ENCODE data around the gene ATP2A1.

ATP2A1 gene

DNA sequence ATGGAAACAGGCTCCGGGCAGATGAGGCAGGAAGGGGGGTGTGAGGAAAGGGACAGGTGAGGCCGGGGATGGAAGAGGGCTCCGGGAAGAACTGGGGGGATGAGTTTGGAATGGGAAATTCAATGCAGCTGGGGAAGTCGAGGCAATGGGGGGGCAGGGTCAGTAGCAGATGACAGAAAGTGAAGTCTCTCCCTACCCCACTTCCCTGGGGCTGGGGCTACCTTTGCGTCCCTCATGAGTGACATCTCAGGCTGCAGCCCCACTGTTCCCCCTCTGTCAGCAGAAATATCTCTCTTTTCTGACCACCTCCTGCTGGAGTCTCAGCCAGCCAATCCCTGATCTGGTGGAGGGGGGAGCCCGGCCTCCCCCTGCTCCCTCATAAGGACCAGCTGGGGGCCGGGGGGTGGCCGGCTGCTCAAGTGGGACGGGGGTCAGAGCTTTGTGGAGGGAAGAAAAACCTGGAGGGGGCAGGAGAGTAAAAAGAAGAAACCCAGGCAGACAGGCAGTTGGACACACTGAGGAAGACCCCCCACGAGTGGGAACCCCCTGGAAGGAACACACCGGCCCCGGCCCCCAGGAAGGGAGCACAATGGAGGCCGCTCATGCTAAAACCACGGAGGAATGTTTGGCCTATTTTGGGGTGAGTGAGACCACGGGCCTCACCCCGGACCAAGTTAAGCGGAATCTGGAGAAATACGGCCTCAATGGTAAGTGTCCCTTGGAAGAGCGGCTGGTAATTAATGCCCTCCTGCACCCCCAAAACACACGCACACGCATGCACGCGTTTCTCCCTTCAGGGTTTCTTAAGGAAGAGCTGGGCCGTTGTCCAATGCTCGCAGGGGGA lies at the start of gene ATP2A1:
ATP2A1 (plus strand) TSS at position 406 of the 844 bp plus-strand sequence; CDS start at position 590, 184 bp downstream.
- no peak for DNase-seq

DNA sequence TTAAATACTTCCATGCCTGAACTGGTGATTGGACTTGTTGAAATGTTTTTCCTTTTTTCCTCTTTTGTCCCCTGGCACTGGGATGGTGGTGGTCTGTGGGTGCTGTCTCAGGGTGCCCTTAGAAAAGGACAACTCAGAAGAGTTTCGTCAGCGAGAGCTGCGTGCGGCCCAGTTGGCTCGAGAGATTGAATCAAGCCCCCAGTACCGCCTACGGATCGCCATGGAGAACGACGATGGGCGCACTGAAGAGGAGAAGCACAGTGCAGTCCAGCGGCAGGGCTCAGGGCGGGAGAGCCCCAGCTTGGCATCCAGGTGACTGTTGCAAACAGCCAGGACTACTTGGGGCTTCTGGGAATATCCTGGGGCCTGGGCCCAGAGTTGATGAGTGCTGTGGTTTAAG lies 48.5 kb upstream of the ATP2A1 start:
- DNase-seq = no peak

DNA sequence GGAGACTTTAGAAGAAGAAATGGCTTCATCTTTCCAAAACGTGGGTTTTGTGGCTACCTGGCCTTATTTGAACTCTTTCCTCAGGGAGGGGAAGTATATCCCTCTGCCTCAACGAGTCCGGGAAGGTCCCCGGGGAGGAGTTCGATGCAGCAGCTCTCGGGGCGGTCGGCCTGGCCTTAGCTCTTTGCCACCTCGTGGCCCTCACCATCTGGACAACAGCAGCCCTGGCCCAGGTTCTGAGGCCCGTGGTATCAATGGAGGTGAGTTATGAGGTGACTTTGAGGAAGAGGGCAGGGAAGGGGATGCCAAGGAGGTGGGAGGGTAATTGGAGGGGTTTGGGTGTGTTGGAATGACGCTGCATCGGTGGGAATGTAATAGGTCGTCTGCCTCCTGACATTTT lies 47.8 kb upstream of the ATP2A1 start:
- DNase-seq = no peak

DNA sequence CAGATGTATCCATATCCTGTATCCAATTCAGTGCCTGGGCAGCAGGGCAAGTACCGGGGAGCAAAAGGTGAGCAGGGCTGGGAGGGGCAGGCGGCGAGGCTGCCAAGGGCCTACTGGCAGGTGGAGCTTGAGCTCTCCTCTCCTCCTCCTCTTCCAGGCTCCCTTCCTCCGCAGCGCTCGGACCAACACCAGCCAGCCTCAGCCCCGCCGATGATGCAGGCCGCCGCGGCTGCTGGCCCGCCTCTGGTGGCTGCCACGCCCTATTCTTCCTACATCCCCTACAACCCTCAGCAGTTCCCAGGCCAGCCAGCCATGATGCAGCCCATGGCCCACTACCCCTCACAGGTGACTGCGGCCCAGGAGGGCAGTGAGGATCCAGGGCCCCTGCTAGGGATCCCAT lies 43.9 kb upstream of the ATP2A1 start:
- no peak for DNase-seq

DNA sequence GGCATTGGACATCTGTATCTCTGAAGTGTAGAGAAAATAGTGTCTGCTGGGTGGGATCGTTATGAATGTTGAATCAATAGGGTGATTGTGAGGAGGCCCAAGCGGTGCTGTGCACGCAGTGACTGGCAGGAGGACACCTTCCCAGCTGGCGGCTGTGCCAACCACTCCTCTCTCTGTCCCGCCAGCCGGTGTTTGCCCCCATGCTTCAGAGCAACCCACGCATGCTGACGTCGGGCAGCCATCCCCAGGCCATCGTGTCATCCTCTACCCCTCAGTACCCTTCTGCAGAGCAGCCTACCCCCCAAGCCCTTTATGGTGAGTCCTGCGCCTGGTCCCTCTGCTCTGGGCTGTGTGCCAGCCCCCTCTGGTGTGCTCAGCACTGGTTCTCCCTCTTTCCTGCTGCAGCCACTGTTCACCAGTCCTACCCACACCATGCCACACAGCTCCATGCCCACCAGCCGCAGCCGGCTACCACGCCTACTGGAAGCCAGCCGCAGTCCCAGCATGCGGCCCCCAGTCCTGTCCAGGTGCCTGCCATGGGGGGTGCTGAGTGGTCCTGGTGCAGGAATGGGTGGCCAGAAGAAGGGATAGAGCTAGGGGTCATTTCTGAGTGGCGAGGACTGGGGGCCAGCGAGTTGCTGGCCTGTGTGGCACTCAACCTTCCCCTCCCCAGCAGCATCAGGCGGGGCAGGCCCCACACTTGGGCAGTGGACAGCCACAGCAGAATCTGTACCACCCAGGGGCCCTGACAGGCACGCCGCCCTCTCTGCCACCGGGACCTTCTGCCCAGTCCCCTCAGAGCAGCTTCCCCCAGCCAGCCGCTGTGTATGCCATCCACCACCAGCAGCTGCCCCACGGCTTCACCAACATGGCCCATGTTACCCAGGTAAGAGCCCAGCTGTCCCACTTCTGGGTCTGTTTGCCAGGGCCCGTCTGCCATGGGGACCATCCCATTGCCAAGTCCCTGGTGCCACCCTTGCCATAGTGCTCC lies 43.1 kb upstream of the ATP2A1 start:
- DNase-seq = no peak

DNA sequence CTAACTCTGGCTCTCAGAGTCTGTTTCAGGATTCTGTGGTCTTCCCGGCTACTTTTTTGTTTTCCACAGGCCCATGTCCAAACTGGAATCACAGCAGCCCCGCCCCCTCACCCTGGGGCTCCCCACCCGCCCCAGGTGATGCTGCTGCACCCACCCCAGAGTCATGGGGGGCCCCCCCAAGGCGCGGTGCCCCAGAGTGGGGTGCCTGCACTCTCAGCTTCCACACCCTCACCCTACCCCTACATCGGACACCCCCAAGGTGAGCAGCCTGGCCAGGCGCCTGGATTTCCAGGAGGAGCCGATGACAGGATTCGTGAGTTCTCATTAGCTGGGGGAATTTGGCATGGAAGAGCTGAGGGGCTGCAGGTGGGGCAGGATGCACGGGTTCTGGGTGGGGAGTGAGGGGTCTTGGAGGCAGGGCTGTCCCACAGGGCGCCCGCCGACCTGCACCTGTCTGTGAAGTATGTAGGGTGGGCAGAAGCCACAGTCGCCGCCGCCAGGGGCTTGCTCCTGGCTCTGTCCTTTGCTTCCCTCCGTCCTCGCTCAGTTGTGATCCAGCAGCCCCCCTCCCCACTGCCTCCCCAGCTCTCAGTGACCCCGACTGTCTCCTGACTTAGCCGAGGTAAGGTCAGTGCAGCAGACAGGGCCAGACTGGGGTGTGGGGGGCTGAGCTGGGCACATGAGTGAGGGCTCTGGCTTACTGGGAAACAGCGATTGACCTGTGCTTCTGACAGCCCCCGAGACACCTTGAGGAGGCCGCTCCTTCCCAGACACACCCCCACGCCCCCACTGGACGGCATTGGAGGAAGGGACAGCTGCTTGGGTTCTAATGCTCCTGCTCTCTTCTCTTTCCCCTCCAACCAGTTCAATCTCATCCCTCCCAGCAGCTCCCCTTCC lies 42.2 kb upstream of the ATP2A1 start:
- no peak for DNase-seq

DNA sequence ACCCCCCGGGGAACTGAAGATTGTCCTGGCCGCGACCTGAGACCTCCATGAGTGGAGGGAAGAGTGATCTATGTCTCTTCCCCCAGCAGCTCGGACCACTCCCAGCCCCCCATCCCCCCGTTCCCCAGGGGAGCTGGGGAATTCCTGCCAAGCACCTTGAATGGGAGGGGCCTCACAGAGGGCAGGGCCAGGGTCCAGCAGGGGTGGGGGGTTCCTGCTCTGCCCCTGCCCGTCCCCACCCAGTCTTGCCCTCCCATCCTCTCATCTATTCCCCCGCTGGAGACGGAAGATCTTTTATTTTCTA lies 41.6 kb upstream of the ATP2A1 start:
- DNase-seq = no peak

DNA sequence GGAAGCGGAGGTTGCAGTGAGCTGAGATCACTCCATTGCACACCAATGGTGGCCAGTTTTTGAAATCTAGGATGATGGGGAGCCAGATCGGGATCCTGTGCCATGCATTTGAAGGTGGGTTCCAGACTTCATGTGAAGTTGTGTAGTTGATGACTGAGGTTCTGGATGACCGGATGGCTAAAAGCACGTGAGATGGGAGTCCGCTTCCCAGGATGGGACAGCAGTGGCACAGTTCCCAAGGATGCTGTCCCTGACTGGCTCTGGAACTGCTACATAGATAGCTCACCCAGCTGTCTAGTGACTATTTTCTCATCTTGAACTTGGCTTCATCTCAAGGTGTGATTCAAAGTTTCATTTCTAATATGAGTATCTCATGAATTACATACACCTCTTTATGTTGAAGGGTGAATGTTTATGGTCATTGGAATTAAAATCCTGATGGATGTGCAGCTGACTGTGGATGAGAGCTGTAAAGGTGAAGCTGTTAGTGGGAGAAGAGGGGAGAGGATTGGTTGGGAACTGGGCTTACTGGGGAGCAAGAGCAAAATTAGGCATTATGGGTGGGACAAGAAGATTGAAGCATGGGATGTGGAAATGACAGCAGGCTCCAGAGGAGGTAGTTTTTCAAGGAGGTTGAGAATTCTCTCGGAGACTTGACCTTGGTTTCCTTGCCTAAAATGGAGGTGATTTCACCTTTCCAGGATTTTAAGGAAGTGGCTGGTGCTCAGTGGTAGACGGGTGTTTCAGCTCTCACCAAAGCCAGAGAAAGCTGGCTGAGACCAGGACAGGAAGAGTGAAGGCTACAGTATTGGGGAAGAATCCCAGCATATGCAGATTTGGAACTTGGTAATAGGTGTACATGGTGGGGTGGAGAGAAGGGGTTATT lies 40.4 kb upstream of the ATP2A1 start:
- no peak for DNase-seq

DNA sequence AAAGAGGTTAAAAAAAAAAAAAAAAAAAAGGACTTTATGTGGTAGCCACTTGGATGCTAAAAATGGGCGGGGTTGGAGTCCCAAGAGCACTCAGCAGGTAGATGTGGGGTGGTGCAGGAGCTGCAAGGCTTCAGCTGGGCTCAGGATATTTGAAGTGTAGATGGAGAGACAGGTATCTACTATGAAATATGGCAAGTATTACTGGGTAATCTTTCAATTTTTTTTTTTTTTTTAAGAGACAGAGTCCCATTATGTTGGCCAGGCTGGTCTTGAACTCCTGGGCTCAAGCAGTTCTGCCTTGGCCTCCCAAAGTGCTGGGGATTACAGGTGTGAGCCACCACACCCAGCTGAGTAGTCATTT lies 39.8 kb upstream of the ATP2A1 start:
- DNase-seq = no peak

DNA sequence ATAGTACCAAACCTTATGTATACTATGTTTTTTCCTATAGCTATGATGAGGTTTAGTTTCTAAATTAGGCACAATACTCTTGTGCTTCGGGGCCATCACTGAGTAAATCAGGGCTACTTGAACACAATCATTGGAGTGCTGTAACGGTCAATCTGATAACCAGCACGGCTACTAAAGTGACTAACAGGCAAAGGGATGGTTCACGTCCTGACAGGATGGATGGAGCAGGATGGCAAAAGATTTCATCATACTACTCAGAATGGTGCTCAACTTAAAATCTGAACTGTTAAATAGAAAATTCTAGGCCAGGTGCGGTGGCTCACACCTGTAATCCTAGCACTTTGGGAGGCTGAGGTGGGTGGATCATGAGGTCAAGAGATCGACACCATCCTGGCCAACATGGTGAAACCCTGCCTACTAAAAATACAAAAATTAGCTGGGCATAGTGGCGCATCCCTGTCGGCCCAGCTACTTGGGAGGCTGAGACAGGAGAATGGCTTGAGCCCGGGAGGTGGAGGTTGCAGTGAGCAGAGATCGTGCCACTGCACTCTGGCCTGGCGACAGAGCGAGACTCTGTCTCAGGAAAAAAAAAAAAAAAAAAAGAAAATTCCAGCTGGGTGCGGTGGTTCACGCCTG lies 39.2 kb upstream of the ATP2A1 start:
- no peak for DNase-seq

DNA sequence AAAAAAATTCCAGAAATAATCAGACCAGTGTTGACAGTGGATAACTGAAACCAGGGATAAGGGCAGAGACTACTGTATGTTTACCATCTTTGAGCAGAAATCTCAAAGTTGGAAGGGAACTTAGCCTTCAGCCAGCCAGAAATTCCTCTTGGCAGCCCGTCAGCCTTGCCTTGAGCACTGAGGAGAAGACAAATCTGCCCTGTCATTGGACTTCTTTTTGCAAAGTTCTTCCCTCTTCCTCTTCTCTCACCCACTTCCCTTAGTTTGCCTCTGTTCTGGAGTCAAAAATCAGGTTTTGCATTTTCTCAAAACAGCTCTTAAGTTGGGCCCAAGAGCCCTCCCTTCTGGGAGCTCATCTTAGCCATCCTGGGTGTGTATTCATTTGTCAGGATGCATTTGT lies 38.4 kb upstream of the ATP2A1 start:
- no peak for DNase-seq

DNA sequence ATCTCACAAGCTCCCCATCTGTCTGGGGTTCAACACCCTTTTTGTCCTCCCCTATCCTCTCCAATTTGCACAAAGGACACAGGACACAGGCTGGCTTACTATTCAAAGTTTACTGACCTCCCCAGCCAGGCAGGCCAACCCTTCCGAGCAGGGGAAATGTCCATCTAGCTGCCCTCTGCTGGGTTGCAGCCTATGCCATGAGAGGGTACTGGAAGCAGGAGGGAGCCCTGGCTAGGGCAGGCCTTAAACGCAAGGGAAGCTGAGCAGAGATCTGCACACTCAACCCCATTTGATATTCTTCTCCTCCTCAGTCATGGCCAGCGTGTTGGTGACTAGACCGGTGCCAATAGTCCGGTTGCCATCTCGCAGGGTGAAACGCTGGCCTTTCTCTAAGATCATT lies 35.6 kb upstream of the ATP2A1 start:
- DNase-seq = no peak

DNA sequence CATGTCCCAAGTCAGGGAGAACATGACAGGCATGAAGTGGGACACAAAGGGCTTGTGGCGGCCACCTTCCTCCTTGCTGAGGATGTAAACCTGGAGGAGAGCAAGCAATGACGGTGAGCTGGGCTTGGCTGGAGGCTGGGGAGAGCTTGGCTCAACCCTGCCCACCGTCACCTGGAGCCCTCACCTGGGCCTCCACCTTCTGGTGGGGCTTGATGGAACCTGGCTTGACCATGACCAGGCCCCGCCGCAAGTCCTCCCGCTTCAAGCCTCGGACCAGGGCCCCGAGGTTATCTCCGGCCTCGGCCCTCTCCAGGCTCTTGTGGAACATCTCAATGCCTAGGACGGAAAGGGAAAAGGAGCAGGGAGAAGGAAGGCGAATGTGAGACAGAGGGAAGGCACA lies 34.5 kb upstream of the ATP2A1 start:
- no peak for DNase-seq

DNA sequence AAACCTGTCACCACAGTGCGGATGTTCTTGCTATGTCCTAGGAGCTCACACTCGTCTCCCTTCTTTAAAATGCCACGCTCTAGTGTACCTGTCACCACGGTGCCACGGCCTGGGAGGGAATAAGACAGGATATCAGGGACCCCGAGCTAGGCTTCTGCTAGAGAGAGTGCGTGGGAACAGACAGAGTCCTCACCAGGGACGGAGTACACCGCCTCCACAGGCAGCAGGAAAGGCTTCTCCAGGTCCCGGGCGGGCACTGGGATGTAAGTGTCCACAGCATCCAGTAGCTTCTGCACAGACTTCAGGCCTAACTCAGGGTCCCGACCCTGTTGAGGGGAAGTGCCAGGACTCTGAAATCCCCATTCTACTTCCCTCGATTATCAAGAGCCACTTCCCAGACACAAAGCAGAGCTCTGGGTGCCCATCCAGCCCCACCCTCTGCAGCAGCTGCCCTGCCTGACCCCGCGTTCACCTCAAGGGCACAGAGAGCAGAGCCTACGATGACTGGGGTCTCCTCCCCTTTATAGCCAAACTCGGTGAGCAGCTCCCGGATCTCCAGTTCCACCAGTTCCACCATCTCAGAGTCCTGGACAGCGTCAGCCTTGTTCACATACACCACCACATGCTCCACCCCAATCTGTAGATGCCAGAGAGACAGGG lies 33.9 kb upstream of the ATP2A1 start:
- DNase-seq = no peak

DNA sequence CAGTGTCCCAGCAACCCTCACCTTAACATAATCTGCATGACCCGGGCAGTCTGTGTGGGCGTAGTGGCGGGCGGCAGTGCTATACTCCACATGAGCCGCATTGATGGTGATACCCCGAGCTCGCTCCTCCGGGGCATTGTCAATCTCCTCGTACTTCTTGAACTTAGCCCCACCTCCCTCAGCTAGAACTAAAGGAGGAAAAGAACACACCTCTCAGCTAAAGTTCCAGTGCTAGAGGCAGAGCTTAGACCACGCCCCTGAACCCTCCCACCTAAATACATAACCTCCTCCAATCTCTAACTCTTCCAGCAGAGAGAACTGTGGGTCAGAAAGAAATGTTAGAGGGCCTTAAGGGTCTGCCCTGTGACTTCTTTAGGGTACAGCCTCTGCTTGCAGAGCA lies 33.0 kb upstream of the ATP2A1 start:
- DNase-seq = no peak

DNA sequence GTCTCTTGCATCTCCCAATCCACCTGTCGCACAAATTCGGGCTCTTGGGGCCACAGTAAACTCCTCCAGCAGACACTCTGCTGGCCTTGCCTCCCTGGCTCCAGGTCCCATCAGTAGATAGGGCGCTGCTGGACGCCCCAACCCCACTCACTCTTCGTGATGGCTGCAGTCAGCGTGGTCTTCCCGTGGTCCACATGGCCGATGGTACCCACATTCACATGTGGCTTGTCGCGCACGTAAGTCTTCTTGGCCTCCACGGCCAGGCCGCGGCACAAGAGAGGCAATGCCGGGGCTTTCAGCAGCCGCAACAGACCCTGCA lies 32.6 kb upstream of the ATP2A1 start:
- no peak for DNase-seq

DNA sequence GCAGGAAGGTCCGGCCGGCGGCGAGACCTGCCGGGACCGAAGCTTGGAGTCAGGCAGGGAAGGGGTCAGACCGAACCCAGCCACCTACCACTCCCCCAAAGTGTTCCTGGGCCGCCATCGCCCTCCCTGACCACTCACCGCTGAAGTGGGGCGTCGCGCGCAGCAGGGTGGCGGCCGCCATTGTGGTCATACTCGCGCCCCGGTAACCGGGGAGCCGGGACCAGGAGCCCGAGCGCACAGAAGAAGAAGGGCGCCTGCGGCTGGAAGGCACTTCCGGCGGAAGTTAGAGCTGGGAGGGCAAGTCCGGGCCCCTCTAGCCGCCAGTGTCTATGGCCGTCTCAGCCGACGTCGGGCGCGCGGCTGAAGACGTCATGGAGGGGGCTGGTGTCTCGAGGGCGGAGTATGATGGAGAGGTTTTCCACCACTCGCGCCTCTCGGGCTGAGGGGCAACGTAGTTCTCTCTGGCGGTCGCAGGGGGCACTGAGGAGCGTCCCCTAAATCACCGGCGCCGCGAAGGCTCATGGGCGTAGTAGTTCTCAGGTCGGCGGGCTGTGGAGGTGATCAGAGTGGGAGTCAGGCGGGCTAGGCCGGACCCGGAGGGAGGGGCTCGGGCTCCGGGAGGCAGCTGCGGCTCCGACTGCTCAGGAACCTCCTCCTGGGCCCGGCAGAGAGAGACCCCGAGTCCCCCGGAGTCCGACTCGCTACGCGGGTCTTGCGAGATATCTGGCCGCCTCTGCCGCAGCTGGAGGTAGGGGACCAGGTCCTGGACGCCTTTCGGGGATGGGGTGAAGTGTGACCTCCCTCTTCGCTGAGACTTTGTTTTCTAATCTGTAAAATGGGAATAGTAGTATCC lies 32.0 kb upstream of the ATP2A1 start, which contains the start of gene TUFM:
TUFM (minus strand) TSS at position 269 of the 853 bp plus-strand sequence; CDS start at position 190, 79 bp downstream.
- peak; percentile 98 to 99 for DNase-seq

DNA sequence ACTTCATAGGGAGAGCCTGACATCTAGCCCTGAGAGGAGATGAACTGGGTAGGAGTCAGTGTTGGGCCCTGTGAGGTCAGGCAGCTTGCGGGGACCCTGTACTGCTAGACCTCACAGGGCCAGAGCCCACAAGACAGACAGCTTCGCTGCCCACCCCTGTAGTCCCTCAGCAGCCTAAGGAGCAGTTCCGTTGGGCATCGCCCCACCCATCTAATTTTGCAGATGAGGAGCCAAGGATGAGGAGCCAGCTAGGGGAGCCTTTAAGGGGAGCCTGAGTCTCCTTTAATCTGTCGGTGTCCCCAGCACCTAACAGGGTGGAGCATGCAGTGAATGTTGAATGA lies 31.4 kb upstream of the ATP2A1 start:
- DNase-seq = no peak

DNA sequence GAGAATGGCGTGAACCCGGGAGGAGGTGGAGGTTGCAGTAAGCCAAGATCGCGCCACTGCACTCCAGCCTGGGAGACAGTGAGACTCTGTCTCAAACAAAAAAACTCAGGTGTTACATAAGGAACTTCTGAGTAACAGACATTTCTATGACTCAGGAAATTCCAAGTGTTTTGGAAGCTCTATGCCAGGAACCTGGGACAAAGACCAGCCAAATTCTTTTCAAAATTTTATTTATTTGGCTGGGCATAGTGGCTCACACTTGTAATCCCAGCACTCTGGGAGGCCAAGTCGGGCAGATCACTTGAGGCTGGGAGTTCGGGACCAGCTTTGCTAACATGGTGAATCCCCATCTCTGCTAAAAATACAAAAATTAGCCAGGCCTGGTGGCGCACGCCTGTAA lies 19.9 kb upstream of the ATP2A1 start:
- DNase-seq = no peak

DNA sequence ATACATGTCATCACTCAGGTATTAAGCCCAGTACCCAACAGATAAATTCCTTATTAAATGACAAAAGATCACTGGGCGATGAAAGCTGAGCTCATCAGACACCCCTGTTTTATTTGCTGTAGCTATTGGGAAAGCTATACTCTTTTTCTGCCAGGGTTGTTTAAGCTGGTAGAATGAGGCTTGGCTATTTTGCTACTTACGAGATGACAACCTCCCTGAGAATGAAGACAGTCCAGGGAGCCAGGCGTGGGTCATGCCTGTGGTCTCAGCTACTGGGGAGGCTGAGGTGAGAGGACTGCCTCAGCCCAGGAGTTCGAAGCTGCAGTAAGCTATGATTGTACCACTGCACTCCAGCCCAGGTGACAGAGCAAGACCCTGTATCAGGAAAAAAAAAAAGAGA lies 19.0 kb upstream of the ATP2A1 start:
- no peak for DNase-seq

Data from cerebellar nuclear complex (tissue), 1 donor.